Measurements from ENCODE around the gene IGF2BP1.
"Not testable (repeated sequence)": the region's sequence is repeated elsewhere in the genome, so short reads cannot be mapped to it uniquely, and the experiment has no call there.

Gene IGF2BP1

DNA sequence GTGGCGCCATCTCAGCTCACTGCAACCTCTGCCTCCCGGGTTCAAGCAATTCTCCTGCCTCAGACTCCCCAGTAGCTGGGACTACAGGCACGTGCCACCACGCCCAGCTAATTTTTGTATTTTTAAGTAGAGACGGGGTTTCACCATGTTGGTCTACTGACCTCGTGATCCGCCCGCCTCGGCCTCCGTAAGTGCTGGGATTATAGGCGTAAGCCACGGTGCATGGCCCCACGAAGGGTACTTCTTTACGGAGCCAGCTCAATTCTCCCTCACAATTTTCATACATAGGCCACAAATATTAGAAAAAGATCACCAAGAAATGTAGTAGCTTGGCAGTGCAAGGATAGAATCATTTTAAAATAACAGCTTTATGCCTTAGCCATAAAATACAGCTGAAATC is 106.2 kb downstream of the IGF2BP1 start:
- DNase-seq = not testable (repeated sequence)

GRCh38 chr17:49104511-49105074 is 107.4 kb downstream of the IGF2BP1 start:
- no peak for DNase-seq

Measured in suppressor macrophage (primary cell).